ENCODE data around the gene MRPS12.

MRPS12 gene

DNA sequence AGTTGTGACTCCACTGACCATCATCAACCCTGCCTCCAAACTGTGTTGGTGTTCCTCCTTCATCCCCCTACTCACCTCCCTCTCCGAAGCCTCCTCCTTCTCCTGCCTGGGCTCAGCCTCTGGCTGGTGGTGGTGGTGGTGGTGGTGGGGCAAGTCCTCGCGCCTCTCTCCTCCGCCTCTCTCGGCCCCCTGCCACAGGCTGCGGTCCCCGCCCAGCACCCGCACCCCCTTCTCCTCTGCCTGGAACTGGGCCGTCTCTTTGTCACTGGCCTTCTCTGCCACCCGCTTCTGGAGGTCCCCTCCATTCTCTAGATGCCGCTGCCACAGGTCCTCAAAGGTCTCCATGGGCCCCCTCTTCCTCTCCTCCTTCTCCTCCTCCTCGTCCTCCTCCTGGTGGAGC lies 20.3 kb upstream of the MRPS12 start:
- H3K4me3 ChIP-seq (ENCODE audit: low read length): no peak overlapping the region
- TF ChIP-seq, protein P1, sequence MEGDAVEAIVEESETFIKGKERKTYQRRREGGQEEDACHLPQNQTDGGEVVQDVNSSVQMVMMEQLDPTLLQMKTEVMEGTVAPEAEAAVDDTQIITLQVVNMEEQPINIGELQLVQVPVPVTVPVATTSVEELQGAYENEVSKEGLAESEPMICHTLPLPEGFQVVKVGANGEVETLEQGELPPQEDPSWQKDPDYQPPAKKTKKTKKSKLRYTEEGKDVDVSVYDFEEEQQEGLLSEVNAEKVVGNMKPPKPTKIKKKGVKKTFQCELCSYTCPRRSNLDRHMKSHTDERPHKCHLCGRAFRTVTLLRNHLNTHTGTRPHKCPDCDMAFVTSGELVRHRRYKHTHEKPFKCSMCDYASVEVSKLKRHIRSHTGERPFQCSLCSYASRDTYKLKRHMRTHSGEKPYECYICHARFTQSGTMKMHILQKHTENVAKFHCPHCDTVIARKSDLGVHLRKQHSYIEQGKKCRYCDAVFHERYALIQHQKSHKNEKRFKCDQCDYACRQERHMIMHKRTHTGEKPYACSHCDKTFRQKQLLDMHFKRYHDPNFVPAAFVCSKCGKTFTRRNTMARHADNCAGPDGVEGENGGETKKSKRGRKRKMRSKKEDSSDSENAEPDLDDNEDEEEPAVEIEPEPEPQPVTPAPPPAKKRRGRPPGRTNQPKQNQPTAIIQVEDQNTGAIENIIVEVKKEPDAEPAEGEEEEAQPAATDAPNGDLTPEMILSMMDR (conservative IDR thresholded peaks at IDR 0.05; ENCODE audit: low read depth, low read length): no peak
- no peak for DNase-seq (ENCODE audit: low read depth)

DNA sequence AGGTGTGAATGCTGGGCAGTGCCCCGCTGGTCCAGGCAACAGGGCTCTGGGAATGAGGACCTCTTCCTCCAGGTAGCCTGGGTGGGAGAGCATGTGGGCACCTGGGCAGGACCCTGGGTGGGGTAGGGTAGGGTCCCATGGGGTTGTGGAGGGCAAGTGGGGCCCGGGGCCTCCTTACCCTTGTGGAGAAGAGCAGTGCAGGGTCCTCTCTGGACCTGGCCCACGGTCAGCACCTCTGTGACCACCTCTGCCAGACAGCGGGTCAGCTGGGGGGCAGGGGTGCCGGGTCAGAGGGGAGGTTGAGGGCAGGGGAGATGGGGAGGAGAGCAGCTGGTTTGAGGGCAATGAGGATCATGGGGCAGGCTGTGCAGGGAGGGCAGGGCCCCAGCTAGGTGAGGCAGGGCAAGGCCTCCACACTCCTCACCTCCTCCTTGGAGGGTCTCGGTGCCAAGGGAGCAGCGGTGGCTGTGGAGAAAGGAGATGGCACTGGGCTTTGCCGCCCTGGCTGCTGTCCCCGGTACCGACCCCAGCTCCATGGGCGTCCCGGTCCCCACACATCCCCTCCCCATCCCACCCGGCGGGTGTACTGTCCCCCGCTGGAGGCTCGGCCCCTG lies 19.2 kb upstream of the MRPS12 start:
- TF ChIP-seq, protein P1 (conservative IDR thresholded peaks at IDR 0.05; ENCODE audit: low read depth, low read length): no peak
- H3K4me3 ChIP-seq (ENCODE audit: low read length): no peak overlapping the region
- no peak for DNase-seq (ENCODE audit: low read depth)

DNA sequence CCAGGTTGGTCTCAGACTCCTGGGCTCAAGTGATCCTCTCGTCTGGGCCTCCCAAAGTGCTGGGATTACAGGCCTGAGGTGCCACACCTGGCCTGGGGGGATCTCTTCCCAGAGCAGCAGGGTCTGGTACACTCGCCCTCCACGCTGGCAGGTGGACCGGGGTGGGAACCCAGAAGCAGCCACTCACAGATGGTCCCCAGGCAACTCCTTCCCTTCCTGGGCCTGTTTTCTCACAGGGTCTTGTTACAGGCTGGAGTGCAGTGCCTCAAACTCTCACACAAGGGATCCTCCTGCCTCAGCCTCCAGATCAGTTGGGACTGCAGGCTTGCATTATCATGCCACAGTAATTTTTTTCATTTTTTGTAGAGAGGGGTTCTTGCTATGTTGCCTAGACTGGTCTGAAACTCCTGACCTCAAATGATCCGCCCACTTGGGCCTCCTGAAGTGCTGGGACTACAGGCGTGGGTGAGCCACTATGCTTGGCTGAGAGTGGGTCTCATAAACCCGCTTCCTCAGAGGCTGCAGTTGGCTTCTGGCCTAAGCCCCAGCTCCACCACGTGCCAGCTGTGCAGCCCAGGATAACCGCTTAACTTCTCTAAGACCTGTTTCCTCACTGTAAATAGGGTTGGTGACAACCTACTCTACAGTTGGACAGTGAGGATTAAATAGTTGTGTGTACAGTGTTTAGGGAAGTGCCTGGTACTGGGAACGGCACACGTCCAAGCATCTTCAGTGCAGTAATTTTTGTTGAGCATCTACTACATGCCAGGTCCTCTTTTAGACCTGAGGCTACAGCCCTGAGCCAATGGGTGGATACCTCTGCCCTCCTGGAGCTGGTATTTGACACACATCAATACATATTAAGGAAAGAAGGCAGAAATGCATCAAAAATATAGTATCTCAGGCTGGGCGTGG lies 17.9 kb upstream of the MRPS12 start:
- DNase-seq (ENCODE audit: low read depth): no peak
- TF ChIP-seq, protein P1 (conservative IDR thresholded peaks at IDR 0.05; ENCODE audit: low read depth, low read length): no peak
- no peak overlapping the region for H3K4me3 ChIP-seq (ENCODE audit: low read length)

- TF ChIP-seq, protein P1 (conservative IDR thresholded peaks at IDR 0.05; ENCODE audit: low read depth, low read length): no peak
- DNase-seq (ENCODE audit: low read depth): no peak
- no peak overlapping the region for H3K4me3 ChIP-seq (ENCODE audit: low read length)
Observed at GRCh38 chr19:38913958-38914357, 16.8 kb upstream of the MRPS12 start.

DNA sequence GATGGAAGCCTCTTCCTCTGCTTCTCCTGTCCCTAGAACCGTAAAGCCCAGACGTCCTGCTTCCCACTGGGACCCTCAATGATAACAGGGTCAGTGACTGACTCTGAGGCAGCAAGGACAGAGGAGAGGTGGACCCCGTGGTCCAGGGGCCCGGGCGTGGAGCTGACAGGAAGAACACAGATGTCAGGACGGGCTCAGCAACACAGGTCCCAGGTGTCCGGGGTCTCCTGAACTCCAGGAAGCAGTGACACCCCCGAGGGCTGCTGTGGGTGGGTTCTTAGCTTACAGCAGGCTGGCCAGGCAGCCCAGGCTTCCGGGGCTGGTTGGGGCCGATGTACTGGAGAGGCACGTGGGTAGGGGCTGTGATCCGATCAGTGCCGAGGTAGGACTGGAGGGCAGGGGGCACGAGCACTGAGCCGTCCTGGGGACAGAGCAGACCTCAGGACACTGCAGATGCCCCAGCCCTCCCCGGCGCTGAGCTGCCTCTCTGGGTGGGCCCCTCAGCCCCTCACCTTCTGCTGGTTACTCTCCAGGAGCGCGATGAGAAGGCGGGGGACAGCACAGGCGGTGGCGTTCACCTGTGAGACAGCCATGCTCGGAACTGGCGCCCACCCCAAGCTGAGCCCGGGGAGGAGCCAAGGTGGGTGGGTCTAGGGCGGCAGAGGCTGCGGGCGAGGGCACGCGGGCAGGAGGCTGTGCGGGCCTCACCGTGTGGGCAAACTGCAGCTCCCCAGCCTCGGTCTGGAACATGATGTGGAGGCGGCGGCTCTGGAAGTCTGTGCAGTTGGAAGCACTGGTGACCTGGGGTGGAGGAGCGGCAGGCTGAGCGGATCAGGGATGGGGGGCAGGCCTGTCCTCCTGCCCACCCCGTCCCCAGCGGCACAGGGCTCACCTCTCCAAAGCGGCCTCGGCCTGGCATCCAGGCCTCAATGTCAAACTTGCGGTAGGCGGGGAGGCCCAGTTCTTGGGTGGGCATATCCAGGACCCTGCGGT lies 15.1 kb upstream of the MRPS12 start:
- no peak for DNase-seq (ENCODE audit: low read depth)
- TF ChIP-seq, protein P1 (conservative IDR thresholded peaks at IDR 0.05; ENCODE audit: low read depth, low read length): no peak
- no peak overlapping the region for H3K4me3 ChIP-seq (ENCODE audit: low read length)

DNA sequence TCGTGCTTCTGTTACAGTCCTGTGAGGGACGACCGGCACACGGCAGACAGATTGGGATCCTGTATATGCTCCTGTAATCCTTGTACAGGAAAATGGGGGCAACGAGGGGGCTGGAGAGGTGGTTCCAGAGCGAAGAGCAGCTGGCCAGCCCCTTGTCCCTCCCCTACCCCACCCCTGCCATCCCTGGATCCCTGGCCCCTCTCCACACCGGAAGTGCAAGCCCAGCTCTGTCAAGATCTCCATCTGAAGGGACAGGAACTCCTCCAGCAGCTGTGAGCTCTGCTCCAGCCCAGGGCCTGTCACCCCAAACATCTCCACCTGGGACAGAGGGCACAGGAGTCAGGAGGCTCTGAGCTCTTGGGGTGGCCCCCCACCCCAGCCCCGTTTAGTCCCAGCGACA lies 13.2 kb upstream of the MRPS12 start:
- TF ChIP-seq, protein P1 (conservative IDR thresholded peaks at IDR 0.05; ENCODE audit: low read depth, low read length): no peak
- no peak overlapping the region for H3K4me3 ChIP-seq (ENCODE audit: low read length)
- no peak for DNase-seq (ENCODE audit: low read depth)
